ENCODE results near the gene PIGX. TPM values are rescaled to one million over a fixed set of nuclear protein-coding genes. Genes with fewer than 3 reads are reported as not detected.

Gene PIGX
- total RNA-seq, 2 donors from 2014 or later: 16.6 to 41.5 TPM

DNA sequence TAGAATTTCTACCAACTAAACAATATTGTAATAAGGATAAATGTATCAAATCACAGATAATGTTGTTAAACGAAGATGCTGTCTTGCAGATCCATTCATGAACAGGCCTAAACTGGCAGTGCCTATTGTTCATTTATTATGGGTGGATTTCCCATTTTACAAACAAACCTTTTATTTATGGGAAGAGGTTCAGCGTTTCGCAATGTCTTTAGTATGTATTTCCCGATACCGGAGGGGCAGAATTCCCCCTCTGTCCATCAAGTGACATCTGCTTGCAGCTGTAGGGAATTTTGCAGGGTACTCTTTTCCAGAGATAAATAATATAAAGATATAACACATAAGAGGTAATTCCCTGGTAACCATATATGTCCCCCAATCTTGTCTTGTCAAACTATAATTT lies 5.8 kb upstream of the PIGX start:
- TF ChIP-seq POLR2A (IDR thresholded peaks at IDR 0.05) (no peak), CTCF (IDR thresholded peaks at IDR 0.05) (no peak)
- Histone ChIP-seq H3K36me3 (replicated peaks in 1 of 2; ENCODE audit: insufficient read depth in 1 of 2, low read depth in 2 of 2) (no peaks in the 10 kb centered on the region), H3K4me3 (no peak overlapping the region), H3K27me3 (no peaks in the 10 kb centered on the region), H3K9me3 (no peaks in the 10 kb centered on the region), H3K4me1 (peaks cover 4% of the 10 kb centered on the region), H3K27ac (no peak overlapping the region)
- 73 to 89% methylated on average over 5 of the region's 5 CpGs for WGBS, 2 donors
- intact Hi-C loops (cut with DNase I): no loop called here
- no peak for DNase-seq
- ATAC-seq: no peak

DNA sequence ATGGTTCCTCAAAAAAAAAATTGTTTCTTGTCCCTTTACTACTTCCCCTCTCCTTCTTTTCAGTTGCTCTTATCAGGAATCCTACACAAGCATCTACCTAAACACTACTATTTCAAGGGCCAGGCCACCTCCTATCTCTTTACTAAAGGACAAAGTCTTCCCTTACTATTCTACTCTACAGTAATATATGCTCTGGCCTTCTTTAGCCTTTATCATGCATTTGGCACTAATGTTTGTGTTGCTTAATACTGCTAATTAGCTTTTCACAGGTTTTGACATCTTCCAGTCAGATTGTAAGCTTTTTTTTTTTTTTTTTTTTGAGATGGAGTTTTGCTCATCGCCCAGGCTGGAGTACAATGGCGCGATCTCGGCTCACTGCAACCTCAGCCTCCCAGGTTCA lies 5.4 kb upstream of the PIGX start:
- DNase-seq: no peak
- H3K9me3 ChIP-seq: no peaks in the 10 kb centered on the region
- peaks cover 7% of the 10 kb centered on the region for H3K4me1 ChIP-seq
- no peaks in the 10 kb centered on the region for H3K27me3 ChIP-seq
- 95 to 100% methylated on average over 4 of the region's 4 CpGs for WGBS, 2 donors
- no peak overlapping the region for H3K4me3 ChIP-seq
- ATAC-seq: no peak
- intact Hi-C loops (cut with DNase I): no loop called here
- H3K27ac ChIP-seq: no peak overlapping the region
- TF ChIP-seq CTCF (IDR thresholded peaks at IDR 0.05): no peak
- no peak for TF ChIP-seq POLR2A (IDR thresholded peaks at IDR 0.05)
- H3K36me3 ChIP-seq (replicated peaks in 1 of 2; ENCODE audit: insufficient read depth in 1 of 2, low read depth in 2 of 2): no peaks in the 10 kb centered on the region

- intact Hi-C loops (cut with DNase I): no loop called here
- Histone ChIP-seq H3K4me3 (no peak overlapping the region), H3K9me3 (no peaks in the 10 kb centered on the region), H3K27me3 (no peaks in the 10 kb centered on the region), H3K4me1 (peaks cover 7% of the 10 kb centered on the region), H3K27ac (no peak overlapping the region), H3K36me3 (replicated peaks in 1 of 2; ENCODE audit: insufficient read depth in 1 of 2, low read depth in 2 of 2) (no peaks in the 10 kb centered on the region)
- DNase-seq: no peak
- WGBS, 2 donors: 87 to 90% methylated on average over 8 of the region's 8 CpGs
- TF ChIP-seq POLR2A (IDR thresholded peaks at IDR 0.05) (no peak), CTCF (IDR thresholded peaks at IDR 0.05) (no peak)
- no peak for ATAC-seq
These were observed 4.6 kb upstream of the PIGX start for GRCh38 chr3:196707566-196707965.

- ATAC-seq (no peak), DNase-seq (no peak)
- peaks cover 14% of the 10 kb centered on the region for H3K4me1 ChIP-seq
- no peaks in the 10 kb centered on the region for H3K27me3 ChIP-seq
- no peaks in the 10 kb centered on the region for H3K36me3 ChIP-seq (replicated peaks in 1 of 2; ENCODE audit: insufficient read depth in 1 of 2, low read depth in 2 of 2)
- TF ChIP-seq POLR2A (IDR thresholded peaks at IDR 0.05) (no peak), CTCF (IDR thresholded peaks at IDR 0.05) (no peak)
- WGBS, 2 donors: 74 to 79% methylated on average over 7 of the region's 7 CpGs
- no peaks in the 10 kb centered on the region for H3K9me3 ChIP-seq
- intact Hi-C loops (cut with DNase I): no loop called here
- no peak overlapping the region for H3K4me3 ChIP-seq
- no peak overlapping the region for H3K27ac ChIP-seq
These were observed 3.7 kb upstream of the PIGX start for GRCh38 chr3:196708467-196708866.

All from body of pancreas (tissue), 4 donors.